HCT116 (cell line): Measurements from ENCODE around the gene IL31RA.

Source experiments
- ATF3 ChIP-seq: IDR thresholded peaks from 2 replicates; pipeline ENCODE4 v1.6.1; 2012
- CTCF ChIP-seq, 3 experiments: fragments of 200-600 bp in 1 of 3; sonication (generic) in 1 of 3; IDR thresholded peaks in 2 of 3; conservative IDR thresholded peaks in 1 of 3; 2 replicates each; pipeline ENCODE4 v1.5.1; 2012 to 2017; ENCODE audit warnings: low read depth in 2 of 3, low read length in 2 of 3, antibody characterized with exemption in 1 of 3, borderline replicate concordance in 1 of 3, control low read depth in 1 of 3, mild to moderate bottlenecking in 1 of 3, mixed read lengths in 1 of 3, mixed run types in 1 of 3, moderate library complexity in 1 of 3; ENCODE audit not compliant: insufficient read depth in 1 of 3
- EGR1 ChIP-seq: IDR thresholded peaks from 2 replicates; pipeline ENCODE4 v1.6.1; 2012; ENCODE audit warnings: low read depth
- EZH2phosphoT487 ChIP-seq: fragments of 200-600 bp; IDR thresholded peaks from 2 replicates; pipeline ENCODE4 v1.6.1; 2018; ENCODE audit warnings: antibody characterized with exemption, borderline replicate concordance
- JUND ChIP-seq: IDR thresholded peaks from 2 replicates; pipeline ENCODE4 v1.6.1; 2012
- POLR2A ChIP-seq: IDR thresholded peaks from 2 replicates; pipeline ENCODE4 v1.7.0; 2011; ENCODE audit warnings: borderline replicate concordance; ENCODE audit not compliant: insufficient read depth, insufficient read length; ENCODE audit errors: extremely low read depth
- SP1 ChIP-seq: IDR thresholded peaks from 2 replicates; pipeline ENCODE4 v1.6.1; 2012; ENCODE audit warnings: low read depth
- YY1 ChIP-seq: IDR thresholded peaks from 2 replicates; pipeline ENCODE4 v1.6.1; 2011; ENCODE audit warnings: low read length, low read depth, moderate library complexity, mild to moderate bottlenecking; ENCODE audit not compliant: insufficient replicate concordance; ENCODE audit errors: extremely low read depth
- TF ChIP-seq, protein P1 (sequence below): IDR thresholded peaks from 2 replicates; pipeline ENCODE4 v1.6.1; 2011; ENCODE audit warnings: mild to moderate bottlenecking, low read length, moderate library complexity; ENCODE audit not compliant: insufficient replicate concordance; ENCODE audit errors: extremely low read depth
- TF ChIP-seq, protein P2 (sequence below): IDR thresholded peaks from 2 replicates; pipeline ENCODE4 v1.6.1; 2012; ENCODE audit warnings: low read depth

- no peak for TF ChIP-seq CTCF (IDR thresholded peaks at IDR 0.05 in 2 of 3, conservative IDR thresholded peaks at IDR 0.05 in 1 of 3; ENCODE audit: borderline replicate concordance in 1 of 3, insufficient read depth in 1 of 3, low read depth in 2 of 3, low read length in 2 of 3)
- no peak for TF ChIP-seq ATF3
- TF ChIP-seq, protein P1, sequence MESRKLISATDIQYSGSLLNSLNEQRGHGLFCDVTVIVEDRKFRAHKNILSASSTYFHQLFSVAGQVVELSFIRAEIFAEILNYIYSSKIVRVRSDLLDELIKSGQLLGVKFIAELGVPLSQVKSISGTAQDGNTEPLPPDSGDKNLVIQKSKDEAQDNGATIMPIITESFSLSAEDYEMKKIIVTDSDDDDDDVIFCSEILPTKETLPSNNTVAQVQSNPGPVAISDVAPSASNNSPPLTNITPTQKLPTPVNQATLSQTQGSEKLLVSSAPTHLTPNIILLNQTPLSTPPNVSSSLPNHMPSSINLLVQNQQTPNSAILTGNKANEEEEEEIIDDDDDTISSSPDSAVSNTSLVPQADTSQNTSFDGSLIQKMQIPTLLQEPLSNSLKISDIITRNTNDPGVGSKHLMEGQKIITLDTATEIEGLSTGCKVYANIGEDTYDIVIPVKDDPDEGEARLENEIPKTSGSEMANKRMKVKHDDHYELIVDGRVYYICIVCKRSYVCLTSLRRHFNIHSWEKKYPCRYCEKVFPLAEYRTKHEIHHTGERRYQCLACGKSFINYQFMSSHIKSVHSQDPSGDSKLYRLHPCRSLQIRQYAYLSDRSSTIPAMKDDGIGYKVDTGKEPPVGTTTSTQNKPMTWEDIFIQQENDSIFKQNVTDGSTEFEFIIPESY: no peak
- TF ChIP-seq EZH2phosphoT487: no peak
- no peak for TF ChIP-seq JUND
- TF ChIP-seq, protein P2, sequence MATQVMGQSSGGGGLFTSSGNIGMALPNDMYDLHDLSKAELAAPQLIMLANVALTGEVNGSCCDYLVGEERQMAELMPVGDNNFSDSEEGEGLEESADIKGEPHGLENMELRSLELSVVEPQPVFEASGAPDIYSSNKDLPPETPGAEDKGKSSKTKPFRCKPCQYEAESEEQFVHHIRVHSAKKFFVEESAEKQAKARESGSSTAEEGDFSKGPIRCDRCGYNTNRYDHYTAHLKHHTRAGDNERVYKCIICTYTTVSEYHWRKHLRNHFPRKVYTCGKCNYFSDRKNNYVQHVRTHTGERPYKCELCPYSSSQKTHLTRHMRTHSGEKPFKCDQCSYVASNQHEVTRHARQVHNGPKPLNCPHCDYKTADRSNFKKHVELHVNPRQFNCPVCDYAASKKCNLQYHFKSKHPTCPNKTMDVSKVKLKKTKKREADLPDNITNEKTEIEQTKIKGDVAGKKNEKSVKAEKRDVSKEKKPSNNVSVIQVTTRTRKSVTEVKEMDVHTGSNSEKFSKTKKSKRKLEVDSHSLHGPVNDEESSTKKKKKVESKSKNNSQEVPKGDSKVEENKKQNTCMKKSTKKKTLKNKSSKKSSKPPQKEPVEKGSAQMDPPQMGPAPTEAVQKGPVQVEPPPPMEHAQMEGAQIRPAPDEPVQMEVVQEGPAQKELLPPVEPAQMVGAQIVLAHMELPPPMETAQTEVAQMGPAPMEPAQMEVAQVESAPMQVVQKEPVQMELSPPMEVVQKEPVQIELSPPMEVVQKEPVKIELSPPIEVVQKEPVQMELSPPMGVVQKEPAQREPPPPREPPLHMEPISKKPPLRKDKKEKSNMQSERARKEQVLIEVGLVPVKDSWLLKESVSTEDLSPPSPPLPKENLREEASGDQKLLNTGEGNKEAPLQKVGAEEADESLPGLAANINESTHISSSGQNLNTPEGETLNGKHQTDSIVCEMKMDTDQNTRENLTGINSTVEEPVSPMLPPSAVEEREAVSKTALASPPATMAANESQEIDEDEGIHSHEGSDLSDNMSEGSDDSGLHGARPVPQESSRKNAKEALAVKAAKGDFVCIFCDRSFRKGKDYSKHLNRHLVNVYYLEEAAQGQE: no peak
- no peak for TF ChIP-seq POLR2A
- TF ChIP-seq YY1: no peak
- TF ChIP-seq SP1: no peak
- TF ChIP-seq EGR1: no peak
Measured at GRCh38 chr5:55913466-55914413, 62.6 kb downstream of the IL31RA start.
